Esophagus muscularis mucosa (tissue), 3 donors: Measurements from ENCODE around the gene POLN.

Experiments
- CTCF ChIP-seq, 3 experiments: fragments of 200-600 bp in 2 of 3; fragments of 450-650 bp in 1 of 3; sonication (generic) in 2 of 3; IDR thresholded peaks; one replicate each; pipeline ENCODE4 v1.5.1; 2017 to 2019; ENCODE audit warnings: antibody characterized with exemption in 3 of 3, mild to moderate bottlenecking in 2 of 3, moderate library complexity in 1 of 3
- POLR2A ChIP-seq: fragments of 450-650 bp; IDR thresholded peaks from one replicate; pipeline ENCODE4 v1.6.1; 2017; ENCODE audit warnings: antibody characterized with exemption, moderate library complexity, mild to moderate bottlenecking, low read depth

DNA sequence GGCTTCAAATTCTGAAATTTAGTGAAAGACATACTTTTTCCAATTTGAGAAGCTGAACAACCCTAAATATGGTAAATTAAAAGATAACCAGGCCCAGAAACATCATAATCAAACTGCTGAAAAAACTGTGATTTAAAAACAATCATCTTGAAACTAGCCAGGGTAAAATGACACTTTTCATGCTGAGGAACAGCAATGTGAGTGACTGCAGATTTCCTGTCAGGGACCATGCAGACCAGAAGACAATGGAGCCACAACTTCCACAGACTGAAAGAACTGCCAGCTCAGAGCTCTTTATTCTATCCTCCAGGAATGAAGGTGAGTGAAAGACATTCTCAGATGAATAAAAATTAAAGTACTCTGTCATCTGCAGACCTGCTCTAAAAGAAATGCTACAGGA lies 109.5 kb downstream of the POLN start:
- no peak for TF ChIP-seq POLR2A
- TF ChIP-seq CTCF (IDR thresholded peaks at IDR 0.05), result no peak
